Progenitor cell of endocrine pancreas (in vitro differentiated cells): Measurements from ENCODE around the gene CENATAC. TPM values are rescaled to one million over a fixed set of nuclear protein-coding genes. Genes with fewer than 3 reads are reported as not detected.
A peak's percentile ranks its signal among the peaks of the same experiment; 100 is the strongest.

Experiments used
- DNase-seq: peaks from one replicate; pipeline ENCODE4 v3.0.0; 2021; ENCODE audit warnings: low spot score; ENCODE audit not compliant: unreplicated experiment
- H3K27ac Mint-ChIP-seq: 2 replicates; pipeline ENCODE4 v1.8.0; 2021; ENCODE audit warnings: mild to moderate bottlenecking, moderate library complexity, mixed read lengths
- H3K27me3 Mint-ChIP-seq: 2 replicates; pipeline ENCODE4 v1.8.0; 2021; ENCODE audit warnings: mixed read lengths
- H3K36me3 Mint-ChIP-seq: 2 replicates; pipeline ENCODE4 v1.8.0; 2022; ENCODE audit warnings: mixed read lengths; ENCODE audit not compliant: insufficient read depth
- H3K4me1 Mint-ChIP-seq: 2 replicates; pipeline ENCODE4 v1.8.0; 2021; ENCODE audit warnings: low read depth, mixed read lengths
- H3K4me3 Mint-ChIP-seq: 2 replicates; pipeline ENCODE4 v1.8.0; 2021; ENCODE audit warnings: low read depth, mild to moderate bottlenecking, moderate library complexity, mixed read lengths
- H3K9me3 Mint-ChIP-seq: 2 replicates; pipeline ENCODE4 v1.8.0; 2021; ENCODE audit warnings: low read depth, mixed read lengths
- total RNA-seq: library from RNA; stranded (reverse); gene quantifications from 2 replicates; pipeline ENCODE4 v1.2.1, GENCODE V29; 2021
- TF ChIP-seq, protein P1 (sequence below): fragments of 200-600 bp; sonication (generic); IDR thresholded peaks from one replicate; pipeline ENCODE4 v1.5.0; 2021; ENCODE audit warnings: antibody characterized with exemption, mild to moderate bottlenecking; ENCODE audit not compliant: unreplicated experiment

Gene CENATAC
- total RNA-seq, 1 donor from 2014 or later = 56.5 TPM

DNA sequence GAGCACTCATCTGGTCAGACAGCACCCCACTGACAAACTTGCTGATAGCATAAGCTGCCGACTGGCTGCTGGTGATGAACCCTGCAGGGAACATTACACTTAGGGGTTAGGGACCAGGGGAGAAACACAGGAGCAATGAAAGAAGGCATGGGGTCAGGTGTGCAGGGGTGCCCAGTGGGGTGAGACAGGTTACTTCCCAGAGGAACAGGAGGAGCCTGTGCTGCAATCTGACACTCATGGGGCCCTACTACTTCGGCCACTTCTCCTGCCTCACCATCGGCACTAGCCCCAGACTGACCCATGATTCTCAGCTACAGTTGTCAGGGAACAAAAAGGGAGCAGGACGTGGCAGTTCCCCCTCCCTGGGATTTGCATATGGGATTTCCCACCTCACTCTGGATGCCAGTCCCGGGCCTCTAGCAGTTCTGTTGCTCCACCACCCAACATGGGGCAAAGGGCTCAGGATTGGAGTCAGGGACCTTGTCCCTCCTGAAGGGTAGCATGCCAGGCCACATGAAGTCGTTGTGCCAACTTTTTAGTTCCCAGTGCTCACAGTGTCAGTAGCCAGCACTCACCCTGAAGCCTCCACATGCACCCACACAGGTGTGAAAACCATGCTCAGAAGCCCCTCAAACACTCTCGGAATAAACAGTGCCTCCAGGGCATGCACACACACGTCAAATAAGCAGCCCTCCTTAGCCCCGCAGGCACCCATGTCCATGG, 30.6 kb downstream of the CENATAC start:
- peak overlapping the region; percentile 94 for H3K27ac Mint-ChIP-seq
- DNase-seq = no peak
- TF ChIP-seq, protein P1, sequence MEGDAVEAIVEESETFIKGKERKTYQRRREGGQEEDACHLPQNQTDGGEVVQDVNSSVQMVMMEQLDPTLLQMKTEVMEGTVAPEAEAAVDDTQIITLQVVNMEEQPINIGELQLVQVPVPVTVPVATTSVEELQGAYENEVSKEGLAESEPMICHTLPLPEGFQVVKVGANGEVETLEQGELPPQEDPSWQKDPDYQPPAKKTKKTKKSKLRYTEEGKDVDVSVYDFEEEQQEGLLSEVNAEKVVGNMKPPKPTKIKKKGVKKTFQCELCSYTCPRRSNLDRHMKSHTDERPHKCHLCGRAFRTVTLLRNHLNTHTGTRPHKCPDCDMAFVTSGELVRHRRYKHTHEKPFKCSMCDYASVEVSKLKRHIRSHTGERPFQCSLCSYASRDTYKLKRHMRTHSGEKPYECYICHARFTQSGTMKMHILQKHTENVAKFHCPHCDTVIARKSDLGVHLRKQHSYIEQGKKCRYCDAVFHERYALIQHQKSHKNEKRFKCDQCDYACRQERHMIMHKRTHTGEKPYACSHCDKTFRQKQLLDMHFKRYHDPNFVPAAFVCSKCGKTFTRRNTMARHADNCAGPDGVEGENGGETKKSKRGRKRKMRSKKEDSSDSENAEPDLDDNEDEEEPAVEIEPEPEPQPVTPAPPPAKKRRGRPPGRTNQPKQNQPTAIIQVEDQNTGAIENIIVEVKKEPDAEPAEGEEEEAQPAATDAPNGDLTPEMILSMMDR = no peak

DNA sequence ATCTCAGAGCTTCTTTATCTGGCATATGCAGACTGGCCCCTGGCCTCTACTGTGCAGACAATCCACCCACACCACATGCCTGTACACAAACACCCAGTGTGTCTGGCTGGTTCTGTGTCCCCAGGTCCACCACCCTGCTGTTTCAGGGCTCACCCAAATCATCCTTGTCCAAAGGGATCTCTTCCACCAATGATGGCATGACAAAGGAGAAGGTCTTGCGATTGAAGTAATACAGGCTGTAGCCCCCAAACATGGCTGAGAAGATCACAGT, 31.1 kb downstream of the CENATAC start:
- peaks cover 27% of the 10 kb centered on the region for H3K4me1 Mint-ChIP-seq
- H3K4me3 Mint-ChIP-seq = peak overlapping the region; percentile 75
- peaks cover 5% of the 10 kb centered on the region for H3K36me3 Mint-ChIP-seq
- DNase-seq = no peak
- no peaks in the 10 kb centered on the region for H3K9me3 Mint-ChIP-seq
- peak overlapping the region; percentile 94 for H3K27ac Mint-ChIP-seq
- TF ChIP-seq, protein P1 = no peak
- peaks cover 4% of the 10 kb centered on the region for H3K27me3 Mint-ChIP-seq

More for the DNA sequence above, 30.6 kb downstream of the CENATAC start:
- peaks cover 27% of the 10 kb centered on the region for H3K4me1 Mint-ChIP-seq
- H3K9me3 Mint-ChIP-seq = no peaks in the 10 kb centered on the region
- peaks cover 6% of the 10 kb centered on the region for H3K36me3 Mint-ChIP-seq
- peaks cover 4% of the 10 kb centered on the region for H3K27me3 Mint-ChIP-seq
- H3K4me3 Mint-ChIP-seq = peak overlapping the region; percentile 75

DNA sequence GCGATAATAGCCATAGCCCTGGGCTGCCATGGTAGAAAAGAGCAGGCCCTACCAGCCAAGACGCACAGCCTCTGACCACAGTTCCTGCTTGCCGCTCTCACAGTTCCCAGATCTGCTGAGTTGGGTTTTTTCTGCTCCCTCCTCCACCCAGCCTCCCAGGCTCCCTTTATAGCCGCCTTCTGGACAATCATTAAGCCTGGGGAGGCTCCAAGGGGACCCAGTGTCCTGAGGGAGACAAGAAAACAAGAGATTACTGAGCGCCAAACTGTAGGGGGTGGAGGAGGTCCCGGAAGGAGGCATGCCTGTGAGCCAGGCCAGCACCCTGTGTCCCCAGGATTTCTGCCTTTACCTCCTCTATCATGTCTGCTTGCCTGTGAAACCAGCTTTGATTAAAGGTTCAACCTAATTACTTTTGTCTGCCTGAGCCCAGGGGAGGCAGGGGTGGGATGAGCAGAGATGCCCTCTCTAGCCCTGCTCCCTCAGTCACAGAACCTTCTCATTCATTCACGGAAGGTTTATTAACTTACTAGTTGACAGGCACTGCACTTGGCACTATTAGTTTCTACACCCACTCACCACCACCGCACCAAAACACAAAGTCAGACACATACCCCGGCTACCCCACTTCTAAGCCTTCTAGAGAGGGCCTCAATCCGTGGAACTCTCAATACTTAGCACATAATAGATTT, 31.5 kb downstream of the CENATAC start:
- peak overlapping the region; percentile 75 for H3K4me3 Mint-ChIP-seq
- peak overlapping the region; percentile 94 for H3K27ac Mint-ChIP-seq
- H3K27me3 Mint-ChIP-seq = peaks cover 4% of the 10 kb centered on the region
- H3K9me3 Mint-ChIP-seq = no peaks in the 10 kb centered on the region
- TF ChIP-seq, protein P1 = no peak
- peaks cover 27% of the 10 kb centered on the region for H3K4me1 Mint-ChIP-seq
- DNase-seq = no peak
- peaks cover 3% of the 10 kb centered on the region for H3K36me3 Mint-ChIP-seq

DNA sequence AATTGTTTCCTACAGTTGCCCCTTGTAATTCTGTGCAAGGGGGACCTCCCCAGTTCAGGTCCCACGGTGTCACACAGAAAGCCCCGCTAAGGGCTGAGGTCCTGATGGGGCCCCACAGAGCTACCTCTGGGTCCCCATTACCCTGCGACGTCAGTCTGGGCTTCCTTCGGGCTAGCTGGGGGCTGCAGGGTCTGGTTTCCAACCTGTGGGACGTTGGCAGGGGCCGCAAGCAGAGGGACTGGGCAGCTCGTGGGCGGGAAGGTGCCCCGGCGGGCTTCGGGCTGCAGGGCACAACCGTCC, 32.0 kb downstream of the CENATAC start:
- Mint-ChIP-seq H3K9me3 (no peaks in the 10 kb centered on the region), H3K27me3 (peaks cover 4% of the 10 kb centered on the region), H3K36me3 (peaks cover 2% of the 10 kb centered on the region), H3K4me1 (peaks cover 27% of the 10 kb centered on the region), H3K27ac (peak overlapping the region; percentile 94), H3K4me3 (peak overlapping the region; percentile 75)
- no peak for DNase-seq
- TF ChIP-seq, protein P1 = no peak

DNA sequence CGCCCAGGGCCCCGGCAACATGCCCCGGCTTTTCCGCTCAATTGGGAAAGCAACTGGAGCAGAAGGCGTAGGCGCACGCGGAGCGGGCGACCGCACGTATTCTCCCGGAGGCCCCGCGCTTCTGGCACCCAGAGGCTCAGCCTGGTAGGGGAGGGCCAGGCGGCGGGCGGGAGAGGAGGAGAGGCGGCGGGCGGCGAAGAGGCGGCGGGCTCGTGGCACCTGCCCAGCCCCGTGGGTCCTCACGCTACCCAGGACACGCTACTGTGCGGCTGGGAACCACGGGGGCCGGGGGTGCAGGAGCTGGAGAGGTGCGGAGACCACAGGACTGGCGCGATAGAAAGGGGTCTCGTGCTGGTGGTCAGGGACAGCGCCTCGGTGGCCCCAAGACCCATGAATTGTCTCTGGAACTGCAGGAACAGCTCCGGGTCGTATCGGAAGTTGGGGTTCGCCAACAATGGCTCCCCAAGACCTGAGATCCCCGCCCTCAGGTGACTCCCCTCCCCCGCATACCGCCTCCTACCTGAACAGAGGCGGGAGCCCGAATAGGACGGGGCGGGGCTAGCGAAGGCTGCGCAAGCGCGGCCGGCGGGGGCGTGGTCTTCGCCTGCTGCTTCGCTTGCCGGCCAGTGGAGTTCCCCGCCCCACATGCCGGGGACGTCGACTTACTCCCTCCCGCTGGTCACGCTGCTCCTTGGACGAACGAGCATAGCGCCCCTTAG, 32.5 kb downstream of the CENATAC start, which contains the start of gene SLC37A4:
TSS of gene SLC37A4 (minus strand) at position 549 of the 719 bp plus-strand sequence.
- peak within 1 kb of the TSS; percentile 75 for H3K4me3 Mint-ChIP-seq
- peak; percentile 98 for DNase-seq
- H3K4me1 Mint-ChIP-seq = peaks cover 27% of the 10 kb centered on the region
- peak within 1 kb of the TSS; percentile 94 for H3K27ac Mint-ChIP-seq
- TF ChIP-seq, protein P1 = peak; percentile 86
- H3K36me3 Mint-ChIP-seq = peaks cover 2% of the 10 kb centered on the region
- peaks cover 4% of the 10 kb centered on the region for H3K27me3 Mint-ChIP-seq
- no peaks in the 10 kb centered on the region for H3K9me3 Mint-ChIP-seq
